H1 (cell line): ENCODE measurements around the gene RIMS1. TPM values are rescaled to one million over a fixed set of nuclear protein-coding genes. Genes with fewer than 3 reads are reported as not detected.

ENCODE experiments used
- CHD7 ChIP-seq: fragments of 300-600 bp; sonication (generic); IDR thresholded peaks from 2 replicates; pipeline ENCODE4 v1.7.1; 2012; ENCODE audit warnings: low read length, moderate library complexity, mild to moderate bottlenecking, inconsistent platforms; ENCODE audit not compliant: insufficient replicate concordance
- RAD21 ChIP-seq, 2 experiments: IDR thresholded peaks in 1 of 2; conservative IDR thresholded peaks in 1 of 2; 2 replicates each; pipeline ENCODE4 v1.6.1; 2011; ENCODE audit warnings: low read depth in 2 of 2, low read length in 2 of 2, improper control_type of control experiment in 1 of 2, inconsistent platforms in 1 of 2, mild to moderate bottlenecking in 1 of 2, moderate library complexity in 1 of 2
- polyA plus RNA-seq, 7 experiments: library from polyadenylated mRNA; depleted of rRNA in 3 of 7; stranded (reverse) in 5 of 7; unstranded in 2 of 7; fragments of >200 nt in 5 of 7; fragments of 200-250 nt in 2 of 7; gene quantifications; 1 replicate in 5 of 7; 2 replicates in 1 of 7; 4 replicates in 1 of 7; pipeline versions ENCODE4 v1.2.1 to v1.2.3, GENCODE V29; 2011 to 2013; ENCODE audit warnings: missing spikeins in 2 of 7, mixed read lengths in 2 of 7
- total RNA-seq: library from RNA; stranded (reverse); fragmentation: NEBNext Ultra II Directional; extraction: Animal tissue kit (Norgen Biotek cat#: 25700); gene quantifications from 2 replicates; pipeline ENCODE4 v1.2.1, GENCODE V29; 2021

The RIMS1 gene
- total and polyA plus RNA-seq, 2 of the 8 experiments (the other 6 are each of a cell fraction or from before 2014, with no cell fraction given): 0.63 to 2.3 TPM

GRCh38 chr6:72410769-72411168 lies 524.4 kb downstream of the RIMS1 start (continued):
- TF ChIP-seq CHD7 (no peak), RAD21 (IDR thresholded peaks at IDR 0.05 in 1 of 2, conservative IDR thresholded peaks at IDR 0.05 in 1 of 2; ENCODE audit: low read depth in 2 of 2, low read length in 2 of 2) (no peak)
